ENCODE results near the gene ROPN1L. TPM values are rescaled to one million over a fixed set of nuclear protein-coding genes. Genes with fewer than 3 reads are reported as not detected.

ROPN1L gene
- total and polyA plus RNA-seq, 3 donors from 2014 or later, result 199 to 538 (median 333) TPM

DNA sequence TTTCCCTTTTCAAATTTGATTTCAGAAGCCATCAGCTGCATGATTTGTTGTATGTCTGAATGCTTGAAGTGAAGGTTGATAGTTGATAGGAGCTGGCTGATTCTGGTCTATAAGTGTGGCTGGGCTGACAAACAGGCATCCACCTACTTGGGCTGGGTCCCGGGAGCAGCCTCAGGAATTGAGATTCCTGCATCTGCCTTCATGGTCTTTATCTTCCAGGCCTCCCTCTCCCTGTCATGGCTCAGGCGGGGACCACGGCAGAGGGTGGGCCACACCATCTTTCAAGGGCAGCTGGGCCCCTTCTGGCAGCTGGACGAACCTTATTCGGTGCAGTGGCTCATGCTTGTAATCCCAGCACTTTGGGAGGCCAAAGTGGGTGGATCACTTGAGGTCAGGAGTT lies 55.9 kb downstream of the ROPN1L start:
- TF ChIP-seq, protein P1, sequence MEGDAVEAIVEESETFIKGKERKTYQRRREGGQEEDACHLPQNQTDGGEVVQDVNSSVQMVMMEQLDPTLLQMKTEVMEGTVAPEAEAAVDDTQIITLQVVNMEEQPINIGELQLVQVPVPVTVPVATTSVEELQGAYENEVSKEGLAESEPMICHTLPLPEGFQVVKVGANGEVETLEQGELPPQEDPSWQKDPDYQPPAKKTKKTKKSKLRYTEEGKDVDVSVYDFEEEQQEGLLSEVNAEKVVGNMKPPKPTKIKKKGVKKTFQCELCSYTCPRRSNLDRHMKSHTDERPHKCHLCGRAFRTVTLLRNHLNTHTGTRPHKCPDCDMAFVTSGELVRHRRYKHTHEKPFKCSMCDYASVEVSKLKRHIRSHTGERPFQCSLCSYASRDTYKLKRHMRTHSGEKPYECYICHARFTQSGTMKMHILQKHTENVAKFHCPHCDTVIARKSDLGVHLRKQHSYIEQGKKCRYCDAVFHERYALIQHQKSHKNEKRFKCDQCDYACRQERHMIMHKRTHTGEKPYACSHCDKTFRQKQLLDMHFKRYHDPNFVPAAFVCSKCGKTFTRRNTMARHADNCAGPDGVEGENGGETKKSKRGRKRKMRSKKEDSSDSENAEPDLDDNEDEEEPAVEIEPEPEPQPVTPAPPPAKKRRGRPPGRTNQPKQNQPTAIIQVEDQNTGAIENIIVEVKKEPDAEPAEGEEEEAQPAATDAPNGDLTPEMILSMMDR (IDR thresholded peaks at IDR 0.05), result no peak
- no peak for TF ChIP-seq POLR2A (IDR thresholded peaks at IDR 0.05)
- Histone ChIP-seq H3K36me3 (ENCODE audit: low read depth, missing control alignments) (no peaks in the 10 kb centered on the region), H3K9me3 (no peaks in the 10 kb centered on the region), H3K27me3 (no peaks in the 10 kb centered on the region), H3K4me3 (no peak overlapping the region), H3K27ac (no peak overlapping the region), H3K4me1 (no peaks in the 10 kb centered on the region)
- intact Hi-C loops (cut with DNase I; ENCODE audit: low total_unique reads), result no loop called here
- DNase-seq, result no peak
- 42 to 64% methylated on average over 4 to 5 of the region's 5 CpGs for WGBS, 2 donors

DNA sequence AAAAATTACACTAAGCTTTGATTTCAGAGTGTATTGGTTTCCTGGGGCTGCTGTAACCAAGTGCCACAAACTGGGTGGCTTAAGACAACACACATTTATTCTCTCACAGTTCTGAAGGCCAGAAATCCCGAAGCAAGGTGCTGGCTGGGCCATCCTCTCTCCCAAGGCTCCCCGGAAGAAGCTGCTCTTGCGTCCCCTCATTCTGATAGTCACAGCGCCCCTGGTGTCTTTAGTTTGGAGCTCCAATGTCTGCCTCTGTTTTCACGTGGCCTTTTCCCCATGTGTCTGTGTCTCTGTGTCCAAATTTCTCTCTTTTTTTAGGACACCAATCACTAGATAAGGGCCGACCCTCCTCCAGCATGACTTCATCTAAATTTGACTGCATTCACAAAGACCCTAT lies 56.7 kb downstream of the ROPN1L start:
- no peaks in the 10 kb centered on the region for H3K36me3 ChIP-seq (ENCODE audit: low read depth, missing control alignments)
- no peaks in the 10 kb centered on the region for H3K4me1 ChIP-seq
- intact Hi-C loops (cut with DNase I; ENCODE audit: low total_unique reads), result no loop called here
- H3K9me3 ChIP-seq, result no peaks in the 10 kb centered on the region
- WGBS, 2 donors, result 51 to 59% methylated on average over 6 of the region's 6 CpGs
- H3K27me3 ChIP-seq, result no peaks in the 10 kb centered on the region
- H3K4me3 ChIP-seq, result no peak overlapping the region
- no peak for DNase-seq
- no peak for TF ChIP-seq POLR2A (IDR thresholded peaks at IDR 0.05)
- TF ChIP-seq, protein P1 (IDR thresholded peaks at IDR 0.05), result no peak
- H3K27ac ChIP-seq, result no peak overlapping the region

DNA sequence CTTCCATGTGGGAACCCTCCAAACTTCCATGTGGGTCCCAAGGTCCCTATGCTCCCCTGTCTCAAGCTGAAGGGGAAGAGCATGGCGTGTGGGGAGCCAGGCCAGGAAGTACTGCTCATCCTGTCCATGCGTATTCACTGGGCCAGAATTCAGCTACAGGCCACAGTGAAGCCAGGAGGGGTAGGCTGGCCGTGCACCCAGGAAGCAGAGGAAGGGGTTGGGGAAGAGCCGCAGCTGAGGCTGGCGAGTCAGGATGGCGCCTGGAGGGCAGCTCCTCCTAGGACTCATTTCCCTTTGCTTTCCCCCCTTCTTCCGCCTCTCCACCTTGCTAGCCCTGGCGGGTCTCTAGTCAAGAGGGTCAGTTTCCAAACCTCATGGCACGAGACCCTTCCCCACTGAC lies 57.4 kb downstream of the ROPN1L start:
- no peak overlapping the region for H3K4me3 ChIP-seq
- no peaks in the 10 kb centered on the region for H3K9me3 ChIP-seq
- intact Hi-C loops (cut with DNase I; ENCODE audit: low total_unique reads), result no loop called here
- no peaks in the 10 kb centered on the region for H3K4me1 ChIP-seq
- no peaks in the 10 kb centered on the region for H3K36me3 ChIP-seq (ENCODE audit: low read depth, missing control alignments)
- no peaks in the 10 kb centered on the region for H3K27me3 ChIP-seq
- DNase-seq, result no peak
- WGBS, 2 donors, result 83 to 85% methylated on average over 8 to 9 of the region's 9 CpGs
- no peak overlapping the region for H3K27ac ChIP-seq
- TF ChIP-seq, protein P1 (IDR thresholded peaks at IDR 0.05), result no peak
- no peak for TF ChIP-seq POLR2A (IDR thresholded peaks at IDR 0.05)

DNA sequence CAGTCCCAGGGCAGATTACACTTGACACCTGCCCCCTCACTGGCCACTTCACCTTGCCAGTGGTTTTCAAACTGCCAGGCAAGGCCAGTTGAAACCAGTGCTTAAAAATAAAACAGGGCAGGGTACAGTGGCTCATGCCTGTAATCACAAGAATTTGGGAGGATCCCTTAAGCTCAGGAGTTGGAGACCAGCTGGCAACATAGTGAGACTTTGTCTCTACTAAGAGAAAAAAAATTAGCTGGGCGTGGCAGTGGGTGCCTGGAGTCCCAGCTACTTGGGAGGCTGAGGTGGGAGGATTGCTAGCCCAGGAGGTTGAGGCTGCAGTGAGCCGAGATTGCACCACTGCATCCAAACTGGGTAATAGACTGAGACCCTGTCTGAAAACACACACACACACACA lies 58.1 kb downstream of the ROPN1L start:
- DNase-seq, result no peak
- Histone ChIP-seq H3K27me3 (no peaks in the 10 kb centered on the region), H3K4me1 (no peaks in the 10 kb centered on the region), H3K9me3 (no peaks in the 10 kb centered on the region), H3K4me3 (no peak overlapping the region), H3K36me3 (ENCODE audit: low read depth, missing control alignments) (no peaks in the 10 kb centered on the region), H3K27ac (no peak overlapping the region)
- intact Hi-C loops (cut with DNase I; ENCODE audit: low total_unique reads), result no loop called here
- WGBS, 2 donors, result 75 to 88% methylated on average over 2 of the region's 2 CpGs
- no peak for TF ChIP-seq POLR2A (IDR thresholded peaks at IDR 0.05)

DNA sequence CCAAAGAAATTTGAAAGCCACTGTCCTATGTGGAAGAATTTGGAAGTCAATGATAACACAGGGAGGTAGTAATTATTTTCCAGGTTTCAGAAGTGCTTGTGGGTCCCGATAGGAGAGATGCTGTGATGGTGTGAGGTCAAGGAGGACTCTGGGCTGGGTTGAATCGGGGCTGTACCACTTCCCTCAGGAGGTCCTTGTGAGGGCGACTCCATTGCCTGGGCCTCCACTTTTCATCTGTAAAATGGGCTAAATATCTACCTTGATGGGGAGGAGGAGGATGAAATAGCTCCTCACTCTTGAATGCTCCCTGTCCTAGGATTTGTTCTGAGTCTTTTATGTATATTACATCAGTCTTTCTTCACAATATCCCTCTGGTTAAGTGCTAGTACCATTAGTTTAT lies 59.0 kb downstream of the ROPN1L start:
- no peak for DNase-seq
- H3K36me3 ChIP-seq (ENCODE audit: low read depth, missing control alignments), result no peaks in the 10 kb centered on the region
- 85 to 90% methylated on average over 3 of the region's 3 CpGs for WGBS, 2 donors
- H3K27me3 ChIP-seq, result no peaks in the 10 kb centered on the region
- intact Hi-C loops (cut with DNase I; ENCODE audit: low total_unique reads), result no loop called here
- H3K4me3 ChIP-seq, result no peak overlapping the region
- no peak overlapping the region for H3K27ac ChIP-seq
- no peaks in the 10 kb centered on the region for H3K9me3 ChIP-seq
- TF ChIP-seq POLR2A (IDR thresholded peaks at IDR 0.05), result no peak
- TF ChIP-seq, protein P1 (IDR thresholded peaks at IDR 0.05), result no peak
- no peaks in the 10 kb centered on the region for H3K4me1 ChIP-seq
